GM10248 (cell line): ENCODE data around the gene IMMP2L.

ENCODE experiments used
- CTCF ChIA-PET: fragments of 300-600 bp; sonication (Branson Sonifier 250); formaldehyde crosslinking; extraction: SDS; loops from one replicate; lab custom pipeline; 2021; ENCODE audit warnings: antibody characterized with exemption; lab: Yijun Ruan, JAX
- POLR2A ChIA-PET: fragments of 350-650 bp; sonication (Branson Sonifier 250); formaldehyde crosslinking; extraction: SDS; loops from one replicate; lab custom pipeline; 2020; ENCODE audit warnings: antibody characterized with exemption; lab: Yijun Ruan, JAX
- DNase-seq: peaks from one replicate; pipeline ENCODE4 v3.0.0; 2012; ENCODE audit errors: extremely low spot score
- TF ChIP-seq, protein P1 (sequence below): IDR thresholded peaks from 2 replicates; pipeline ENCODE4 v1.5.1; 2012; ENCODE audit warnings: mild to moderate bottlenecking, low read depth; ENCODE audit errors: extremely low read depth, missing control alignments, control extremely low read depth

IMMP2L gene

DNA sequence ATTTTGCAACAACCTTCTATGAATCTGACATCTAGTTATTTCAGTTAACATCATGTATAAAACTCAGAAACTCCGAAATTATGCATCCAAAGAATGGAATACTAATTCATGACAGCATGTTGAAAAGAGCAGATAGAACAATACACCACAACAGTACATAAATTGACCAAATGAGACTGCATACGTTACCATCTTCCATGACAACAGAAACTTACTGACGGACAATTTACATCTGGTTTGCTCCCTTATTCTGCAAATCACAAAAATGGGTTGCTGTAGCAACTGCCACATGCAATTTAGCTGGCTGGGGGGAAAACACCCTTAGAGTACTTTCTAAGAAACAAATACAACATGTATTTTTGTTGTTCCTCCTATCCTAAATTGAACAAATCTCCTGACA is 457.0 kb downstream of the IMMP2L start:
- TF ChIP-seq, protein P1, sequence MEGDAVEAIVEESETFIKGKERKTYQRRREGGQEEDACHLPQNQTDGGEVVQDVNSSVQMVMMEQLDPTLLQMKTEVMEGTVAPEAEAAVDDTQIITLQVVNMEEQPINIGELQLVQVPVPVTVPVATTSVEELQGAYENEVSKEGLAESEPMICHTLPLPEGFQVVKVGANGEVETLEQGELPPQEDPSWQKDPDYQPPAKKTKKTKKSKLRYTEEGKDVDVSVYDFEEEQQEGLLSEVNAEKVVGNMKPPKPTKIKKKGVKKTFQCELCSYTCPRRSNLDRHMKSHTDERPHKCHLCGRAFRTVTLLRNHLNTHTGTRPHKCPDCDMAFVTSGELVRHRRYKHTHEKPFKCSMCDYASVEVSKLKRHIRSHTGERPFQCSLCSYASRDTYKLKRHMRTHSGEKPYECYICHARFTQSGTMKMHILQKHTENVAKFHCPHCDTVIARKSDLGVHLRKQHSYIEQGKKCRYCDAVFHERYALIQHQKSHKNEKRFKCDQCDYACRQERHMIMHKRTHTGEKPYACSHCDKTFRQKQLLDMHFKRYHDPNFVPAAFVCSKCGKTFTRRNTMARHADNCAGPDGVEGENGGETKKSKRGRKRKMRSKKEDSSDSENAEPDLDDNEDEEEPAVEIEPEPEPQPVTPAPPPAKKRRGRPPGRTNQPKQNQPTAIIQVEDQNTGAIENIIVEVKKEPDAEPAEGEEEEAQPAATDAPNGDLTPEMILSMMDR = no peak
- CTCF ChIA-PET = interaction anchor here (1.6 kb wide), 2 partner anchors 9 to 28 kb away, joined by 3 to 4 read pairs; no protein-coding TSS in a partner anchor
- POLR2A ChIA-PET = no interaction called here
- DNase-seq = no peak

DNA sequence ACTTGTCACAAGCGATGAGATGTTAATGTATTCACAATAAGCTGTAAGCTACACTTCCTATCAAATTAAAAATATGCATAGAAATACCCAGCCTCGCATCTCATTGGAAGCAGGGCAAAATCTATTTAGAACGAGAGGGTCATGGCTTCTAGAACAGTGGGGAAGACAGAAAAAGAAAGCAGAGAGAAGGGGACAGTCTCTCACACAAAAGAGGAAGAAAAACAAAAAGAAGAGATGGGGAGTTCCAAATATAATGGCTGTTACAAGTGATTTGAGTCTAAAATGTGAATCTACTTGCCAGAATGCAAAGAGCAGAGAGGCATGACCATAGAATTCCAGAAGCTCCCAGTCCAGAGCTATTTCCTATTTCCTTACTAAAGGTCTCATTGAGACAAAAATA is 457.6 kb downstream of the IMMP2L start:
- ChIA-PET CTCF (interaction anchor here (1.6 kb wide), 2 partner anchors 9 to 28 kb away, joined by 3 to 4 read pairs; no protein-coding TSS in a partner anchor), POLR2A (no interaction called here)
- DNase-seq = no peak
- TF ChIP-seq, protein P1 = no peak

DNA sequence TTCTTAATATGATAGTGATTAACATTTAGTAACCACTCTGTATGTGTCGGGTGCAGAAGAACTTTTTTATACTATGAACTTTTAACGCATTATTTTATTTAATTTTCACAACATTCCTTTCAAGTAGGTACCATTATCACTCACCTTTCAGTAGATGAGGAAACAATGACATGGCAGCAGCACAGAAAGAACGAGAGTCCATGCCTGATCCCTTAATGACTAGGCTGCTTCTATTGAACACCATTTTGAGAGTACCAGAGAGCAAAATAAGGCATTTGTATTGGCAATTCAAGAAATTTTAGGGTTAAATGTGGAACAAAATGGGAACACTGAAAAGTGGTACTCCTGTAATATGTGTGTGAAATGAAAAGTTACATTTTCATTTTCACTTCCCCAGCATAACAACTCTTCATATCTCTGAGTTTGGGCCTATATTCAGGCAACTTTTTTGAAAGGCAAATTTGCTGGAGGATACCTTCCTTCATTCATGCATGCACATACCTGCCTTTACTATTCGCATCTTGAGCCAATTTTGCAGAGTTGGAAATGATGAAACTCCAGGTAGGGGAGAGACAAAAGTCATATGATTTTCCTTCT is 458.5 kb downstream of the IMMP2L start:
- ChIA-PET POLR2A (no interaction called here), CTCF (interaction anchor here (1.6 kb wide), 2 partner anchors 8 to 29 kb away, joined by 3 to 4 read pairs; no protein-coding TSS in a partner anchor)
- TF ChIP-seq, protein P1 = no peak
- DNase-seq = no peak

DNA sequence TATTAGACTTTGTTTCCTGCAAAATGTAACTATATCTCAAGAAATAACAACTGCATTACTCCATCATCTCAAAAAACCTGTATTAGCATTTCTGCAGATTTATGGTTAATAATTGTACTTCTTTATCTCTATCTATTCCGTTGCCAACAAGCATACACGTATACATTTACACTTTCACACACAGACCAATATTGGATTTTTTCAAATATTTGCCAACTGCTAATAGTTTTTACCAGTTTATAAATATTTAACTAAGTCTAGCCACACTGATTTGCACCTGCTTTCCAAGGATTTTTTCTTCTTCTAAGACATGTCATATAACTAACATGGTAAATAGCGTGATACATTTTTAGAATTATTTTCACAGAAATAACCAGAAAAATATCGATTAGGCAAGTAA is 459.2 kb downstream of the IMMP2L start:
- POLR2A ChIA-PET = no interaction called here
- DNase-seq = no peak
- TF ChIP-seq, protein P1 = no peak
- CTCF ChIA-PET = no interaction called here

DNA sequence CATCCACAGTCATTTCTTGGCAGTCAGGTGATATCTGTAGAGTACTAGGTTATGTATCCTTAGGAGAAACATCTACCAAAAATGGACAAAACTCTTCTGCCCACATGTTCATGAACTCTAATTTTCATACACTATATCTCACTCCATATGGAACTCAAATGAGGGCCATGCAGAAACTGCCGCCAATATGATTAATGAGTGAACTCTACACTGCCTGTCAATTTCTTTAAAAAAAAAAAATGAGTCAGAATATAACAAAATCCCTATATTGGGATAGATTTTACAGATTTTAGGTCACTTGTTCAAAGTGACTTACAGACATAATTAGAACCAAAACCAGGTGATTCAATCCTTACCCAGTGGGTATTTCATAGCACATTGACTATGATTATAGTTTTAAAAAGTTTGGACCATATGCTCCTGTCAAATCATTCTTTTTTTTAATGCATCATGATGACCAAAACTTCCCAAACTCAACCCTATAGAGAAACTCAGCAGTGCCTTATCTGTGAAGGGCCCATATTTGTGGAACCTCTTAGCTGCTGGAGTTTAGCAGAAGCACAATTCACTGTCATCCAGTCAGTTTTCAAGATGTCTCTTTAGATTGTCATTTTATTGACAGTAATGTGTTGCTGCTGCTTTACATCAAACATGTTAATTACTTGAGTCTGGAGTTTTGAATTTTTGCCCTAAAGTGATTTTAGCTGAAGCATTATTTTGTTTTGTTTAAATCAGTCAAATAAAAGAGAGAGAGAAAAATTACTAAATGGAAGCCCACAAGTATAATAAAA is 460.2 kb downstream of the IMMP2L start:
- TF ChIP-seq, protein P1 = no peak
- POLR2A ChIA-PET = no interaction called here
- CTCF ChIA-PET = no interaction called here
- DNase-seq = no peak

DNA sequence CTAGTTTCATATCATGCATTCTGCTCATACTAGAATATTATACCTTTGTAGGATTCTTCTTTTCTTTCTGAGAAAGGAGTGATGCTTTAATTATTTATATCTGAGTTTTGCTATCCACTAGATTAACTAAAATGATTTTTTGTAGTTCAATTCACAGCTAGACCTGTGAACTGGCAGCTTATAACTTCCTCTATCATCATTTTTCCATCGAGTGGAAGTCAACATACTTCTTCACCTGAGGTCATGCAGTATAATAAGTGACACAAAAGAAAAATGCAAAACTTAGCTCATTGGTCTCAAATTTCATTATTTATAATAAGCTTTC is 463.4 kb downstream of the IMMP2L start:
- TF ChIP-seq, protein P1 = no peak
- ChIA-PET POLR2A (no interaction called here), CTCF (interaction anchor here (0.9 to 4.1 kb wide), 18 partner anchors 9 to 1619 kb away, joined by 3 to 19 read pairs (median 5); no protein-coding TSS in a partner anchor)
- no peak for DNase-seq
